ENCODE measurements around the gene EXOC2. TPM values are rescaled to one million over a fixed set of nuclear protein-coding genes. Genes with fewer than 3 reads are reported as not detected.
A peak's percentile ranks its signal among the peaks of the same experiment; 100 is the strongest.

The EXOC2 gene
- total RNA-seq, 5 donors from 2014 or later (not counting 1 experiment from before 2014, with no cell fraction given): 30.7 to 40.6 (median 39.3) TPM

DNA sequence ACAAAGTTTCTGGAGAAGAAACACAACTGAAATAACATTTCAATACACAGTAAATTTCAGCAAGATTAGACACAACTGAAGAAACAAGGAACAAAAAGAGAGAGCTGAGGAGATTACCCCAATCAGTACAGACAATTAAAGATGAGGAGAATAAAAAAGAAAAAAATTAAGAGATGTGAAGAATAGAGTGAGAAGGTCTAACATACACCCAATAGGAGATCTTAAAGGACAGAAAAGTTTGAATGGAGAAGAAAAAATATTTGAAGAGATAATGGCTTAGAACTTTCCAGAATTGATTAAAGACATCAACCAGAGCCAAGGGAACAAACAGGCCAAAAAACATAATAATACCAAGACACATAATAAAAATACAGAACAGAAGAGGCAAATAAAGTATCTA is 152.4 kb downstream of the EXOC2 start:
- H3K27ac Mint-ChIP-seq: no peak overlapping the region
- no peaks in the 10 kb centered on the region for H3K9me3 ChIP-seq
- ATAC-seq (replicated peaks in 1 of 4): no peak
- no peak overlapping the region for H3K4me3 ChIP-seq (ENCODE audit: control insufficient read depth in 1 of 2, extremely low read depth in 1 of 2, low read length in 1 of 2)
- no peaks in the 10 kb centered on the region for H3K4me1 Mint-ChIP-seq
- H3K27ac ChIP-seq (ENCODE audit: low read length): no peak overlapping the region
- peaks cover 68% of the 10 kb centered on the region for H3K36me3 Mint-ChIP-seq
- H3K36me3 ChIP-seq (ENCODE audit: control insufficient read depth in 2 of 2, extremely low read depth in 1 of 2, insufficient read depth in 1 of 2, low read length in 1 of 2): peaks cover 4 to 35% of the 10 kb centered on the region in 2 donors
- POLR2A ChIA-PET: no interaction called here
- no peak for DNase-seq
- H3K27me3 Mint-ChIP-seq: no peaks in the 10 kb centered on the region
- H3K27me3 ChIP-seq (replicated peaks in 1 of 2; ENCODE audit: control insufficient read depth in 2 of 2, extremely low read depth in 1 of 2, insufficient read depth in 2 of 2, low read length in 1 of 2): no peaks in the 10 kb centered on the region
- H3K4me3 Mint-ChIP-seq: no peak overlapping the region
- no peaks in the 10 kb centered on the region for H3K4me1 ChIP-seq (ENCODE audit: control insufficient read depth in 1 of 2, extremely low read depth in 1 of 2, insufficient read depth in 2 of 2, low read length in 2 of 2)
- CTCF ChIA-PET: no interaction called here
- peaks cover 6 to 12% (median 11%) of the 10 kb centered on the region in 3 donors for H3K9me3 Mint-ChIP-seq

DNA sequence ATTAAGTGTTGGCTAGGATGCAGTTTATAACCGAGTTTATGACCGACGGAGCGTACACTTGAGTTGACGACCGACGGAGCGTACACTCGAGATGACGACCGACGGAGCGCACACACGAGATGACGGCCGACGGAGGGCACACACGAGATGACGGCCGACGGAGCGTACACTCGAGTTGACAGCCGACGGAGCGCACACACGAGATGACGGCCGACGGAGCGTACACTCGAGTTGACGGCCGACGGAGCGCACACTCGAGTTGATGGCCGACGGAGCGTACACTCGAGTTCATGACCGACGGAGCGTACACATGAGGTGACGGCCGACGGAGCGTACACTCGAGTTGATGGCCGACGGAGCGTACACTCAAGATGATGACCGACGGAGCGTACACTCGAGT is 155.8 kb downstream of the EXOC2 start:
- peaks cover 4 to 17% of the 10 kb centered on the region in 2 donors for H3K36me3 ChIP-seq (ENCODE audit: control insufficient read depth in 2 of 2, extremely low read depth in 1 of 2, insufficient read depth in 1 of 2, low read length in 1 of 2)
- ATAC-seq (replicated peaks in 1 of 4): no peak
- no peak overlapping the region for H3K4me3 ChIP-seq (ENCODE audit: control insufficient read depth in 1 of 2, extremely low read depth in 1 of 2, low read length in 1 of 2)
- Mint-ChIP-seq H3K27ac (no peak overlapping the region), H3K36me3 (peaks cover 56% of the 10 kb centered on the region), H3K27me3 (no peaks in the 10 kb centered on the region), H3K4me3 (no peak overlapping the region), H3K4me1 (no peaks in the 10 kb centered on the region), H3K9me3 (peaks cover 6 to 12% (median 11%) of the 10 kb centered on the region in 3 donors)
- no peak overlapping the region for H3K27ac ChIP-seq (ENCODE audit: low read length)
- 97% methylated on average over 56 of the region's 56 CpGs for WGBS (ENCODE audit: insufficient coverage)
- H3K4me1 ChIP-seq (ENCODE audit: control insufficient read depth in 1 of 2, extremely low read depth in 1 of 2, insufficient read depth in 2 of 2, low read length in 2 of 2): no peaks in the 10 kb centered on the region
- POLR2A ChIA-PET: no interaction called here
- CTCF ChIA-PET: no interaction called here
- DNase-seq: no peak
- H3K27me3 ChIP-seq (replicated peaks in 1 of 2; ENCODE audit: control insufficient read depth in 2 of 2, extremely low read depth in 1 of 2, insufficient read depth in 2 of 2, low read length in 1 of 2): no peaks in the 10 kb centered on the region
- H3K9me3 ChIP-seq: no peaks in the 10 kb centered on the region

GRCh38 chr6:530425-530824 is 162.5 kb downstream of the EXOC2 start:
- Histone ChIP-seq H3K4me1 (ENCODE audit: control insufficient read depth in 1 of 2, extremely low read depth in 1 of 2, insufficient read depth in 2 of 2, low read length in 2 of 2) (no peaks in the 10 kb centered on the region), H3K27me3 (replicated peaks in 1 of 2; ENCODE audit: control insufficient read depth in 2 of 2, extremely low read depth in 1 of 2, insufficient read depth in 2 of 2, low read length in 1 of 2) (no peaks in the 10 kb centered on the region), H3K36me3 (ENCODE audit: control insufficient read depth in 2 of 2, extremely low read depth in 1 of 2, insufficient read depth in 1 of 2, low read length in 1 of 2) (peaks cover 9 to 13% of the 10 kb centered on the region in 2 donors), H3K4me3 (ENCODE audit: control insufficient read depth in 1 of 2, extremely low read depth in 1 of 2, low read length in 1 of 2) (no peak overlapping the region), H3K27ac (ENCODE audit: low read length) (no peak overlapping the region), H3K9me3 (no peaks in the 10 kb centered on the region)
- peaks cover 2 to 5% (median 4%) of the 10 kb centered on the region in 3 donors for H3K4me1 Mint-ChIP-seq
- ChIA-PET POLR2A (no interaction called here), CTCF (no interaction called here)
- DNase-seq (no peak), ATAC-seq (replicated peaks in 1 of 4) (no peak)
- no peak overlapping the region for H3K4me3 Mint-ChIP-seq
- peaks cover 48% of the 10 kb centered on the region for H3K36me3 Mint-ChIP-seq
- H3K27me3 Mint-ChIP-seq: no peaks in the 10 kb centered on the region
- 97% methylated on average over 8 of the region's 9 CpGs for WGBS (ENCODE audit: insufficient coverage)
- no peak overlapping the region for H3K27ac Mint-ChIP-seq
- H3K9me3 Mint-ChIP-seq: no peaks in the 10 kb centered on the region

DNA sequence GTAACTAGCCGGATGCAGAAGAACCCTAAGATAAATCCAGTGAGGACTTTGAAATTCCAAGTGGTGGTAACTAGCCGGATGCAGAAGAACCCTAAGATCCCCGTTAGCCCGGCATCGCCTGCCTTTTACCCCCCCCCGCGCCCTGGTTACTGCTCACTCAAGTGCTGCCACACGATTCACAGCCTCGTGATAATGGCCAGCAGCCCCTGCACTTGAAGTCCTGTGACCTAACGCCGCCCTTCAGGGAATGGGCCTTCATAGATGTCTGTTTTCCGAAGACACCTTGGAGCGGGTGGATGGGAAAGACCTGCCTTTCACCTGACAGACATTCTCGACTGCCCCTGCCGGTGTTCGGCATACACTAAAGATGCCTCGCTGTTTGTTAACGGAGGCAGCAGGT is 163.9 kb downstream of the EXOC2 start:
- Histone ChIP-seq H3K9me3 (no peaks in the 10 kb centered on the region), H3K36me3 (ENCODE audit: control insufficient read depth in 2 of 2, extremely low read depth in 1 of 2, insufficient read depth in 1 of 2, low read length in 1 of 2) (peaks cover 9 to 13% of the 10 kb centered on the region in 2 donors), H3K4me3 (ENCODE audit: control insufficient read depth in 1 of 2, extremely low read depth in 1 of 2, low read length in 1 of 2) (no peak overlapping the region), H3K27me3 (replicated peaks in 1 of 2; ENCODE audit: control insufficient read depth in 2 of 2, extremely low read depth in 1 of 2, insufficient read depth in 2 of 2, low read length in 1 of 2) (no peaks in the 10 kb centered on the region), H3K4me1 (ENCODE audit: control insufficient read depth in 1 of 2, extremely low read depth in 1 of 2, insufficient read depth in 2 of 2, low read length in 2 of 2) (no peaks in the 10 kb centered on the region), H3K27ac (ENCODE audit: low read length) (no peak overlapping the region)
- Mint-ChIP-seq H3K27me3 (no peaks in the 10 kb centered on the region), H3K4me3 (no peak overlapping the region), H3K27ac (no peak overlapping the region), H3K4me1 (peaks cover 7 to 12% (median 10%) of the 10 kb centered on the region in 3 donors), H3K36me3 (peaks cover 39% of the 10 kb centered on the region), H3K9me3 (no peaks in the 10 kb centered on the region)
- DNase-seq (no peak), ATAC-seq (replicated peaks in 1 of 4) (no peak)
- CTCF ChIA-PET: interaction anchor here in 1 of 2 donors (1.2 kb wide), 1 partner anchor 26 kb away, joined by 3 read pairs; no protein-coding TSS in a partner anchor
- POLR2A ChIA-PET: no interaction called here
- WGBS (ENCODE audit: insufficient coverage): 96% methylated on average over 18 of the region's 18 CpGs

- no peaks in the 10 kb centered on the region for H3K27me3 ChIP-seq (replicated peaks in 1 of 2; ENCODE audit: control insufficient read depth in 2 of 2, extremely low read depth in 1 of 2, insufficient read depth in 2 of 2, low read length in 1 of 2)
- peaks cover 5 to 13% of the 10 kb centered on the region in 2 donors for H3K36me3 ChIP-seq (ENCODE audit: control insufficient read depth in 2 of 2, extremely low read depth in 1 of 2, insufficient read depth in 1 of 2, low read length in 1 of 2)
- POLR2A ChIA-PET: no interaction called here
- ATAC-seq (replicated peaks in 1 of 4) (no peak), DNase-seq (no peak)
- H3K4me1 ChIP-seq (ENCODE audit: control insufficient read depth in 1 of 2, extremely low read depth in 1 of 2, insufficient read depth in 2 of 2, low read length in 2 of 2): no peaks in the 10 kb centered on the region
- no peaks in the 10 kb centered on the region for H3K9me3 ChIP-seq
- Mint-ChIP-seq H3K9me3 (no peaks in the 10 kb centered on the region), H3K36me3 (peaks cover 32% of the 10 kb centered on the region), H3K27ac (no peak overlapping the region), H3K4me3 (no peak overlapping the region), H3K4me1 (peaks cover 7 to 12% (median 10%) of the 10 kb centered on the region in 3 donors), H3K27me3 (no peaks in the 10 kb centered on the region)
- CTCF ChIA-PET: interaction anchor here in 1 of 2 donors (1.2 kb wide), 1 partner anchor 27 kb away, joined by 3 read pairs; no protein-coding TSS in a partner anchor
- no peak overlapping the region for H3K4me3 ChIP-seq (ENCODE audit: control insufficient read depth in 1 of 2, extremely low read depth in 1 of 2, low read length in 1 of 2)
- no CpG with 5 or more reads among the region's 8 CpGs for WGBS (ENCODE audit: insufficient coverage)
- H3K27ac ChIP-seq (ENCODE audit: low read length): no peak overlapping the region
Observed at GRCh38 chr6:527989-528673, 164.8 kb downstream of the EXOC2 start.

DNA sequence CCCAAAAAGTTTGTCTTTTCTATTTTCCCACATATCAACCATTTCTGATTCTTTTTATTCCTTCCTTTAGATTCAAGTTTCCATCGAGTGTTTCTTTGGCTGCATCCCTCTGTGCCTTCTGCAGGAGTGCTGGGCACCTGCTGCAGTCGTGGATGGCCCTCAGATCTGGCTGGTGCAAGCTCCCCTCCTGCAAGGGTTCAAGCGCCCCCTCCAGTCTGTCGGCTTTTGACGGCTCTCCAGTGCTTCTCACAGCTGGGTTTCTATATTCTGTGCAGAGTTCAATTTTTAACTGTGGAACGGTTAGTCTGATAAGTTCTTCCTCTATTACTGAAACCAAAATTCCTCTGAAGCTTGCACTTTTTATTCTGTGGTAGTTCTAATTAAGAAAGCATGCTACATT is 168.1 kb downstream of the EXOC2 start:
- Histone ChIP-seq H3K36me3 (ENCODE audit: control insufficient read depth in 2 of 2, extremely low read depth in 1 of 2, insufficient read depth in 1 of 2, low read length in 1 of 2) (peaks cover 5 to 15% of the 10 kb centered on the region in 2 donors), H3K27me3 (replicated peaks in 1 of 2; ENCODE audit: control insufficient read depth in 2 of 2, extremely low read depth in 1 of 2, insufficient read depth in 2 of 2, low read length in 1 of 2) (no peaks in the 10 kb centered on the region), H3K4me1 (ENCODE audit: control insufficient read depth in 1 of 2, extremely low read depth in 1 of 2, insufficient read depth in 2 of 2, low read length in 2 of 2) (no peaks in the 10 kb centered on the region), H3K9me3 (no peaks in the 10 kb centered on the region), H3K4me3 (ENCODE audit: control insufficient read depth in 1 of 2, extremely low read depth in 1 of 2, low read length in 1 of 2) (no peak overlapping the region), H3K27ac (ENCODE audit: low read length) (no peak overlapping the region)
- Mint-ChIP-seq H3K27me3 (no peaks in the 10 kb centered on the region), H3K9me3 (no peaks in the 10 kb centered on the region), H3K27ac (peak overlapping the region; percentile 59 to 70), H3K36me3 (peaks cover 32% of the 10 kb centered on the region), H3K4me1 (peaks cover 7 to 10% (median 7%) of the 10 kb centered on the region in 3 donors), H3K4me3 (no peak overlapping the region)
- CTCF ChIA-PET: no interaction called here
- POLR2A ChIA-PET: no interaction called here
- DNase-seq: peak in 11 of 35 experiments; percentile 7 to 54 (median 20)
- WGBS (ENCODE audit: insufficient coverage): 57% methylated on average over 3 of the region's 6 CpGs
- ATAC-seq (replicated peaks in 1 of 4): peak in 2 of 4 experiments; percentile 49 to 75

Measured in T-cell (primary cell).